GM12873 (cell line): Measurements from ENCODE around the gene POU6F2.

Experiments
- TF ChIP-seq, protein P1 (sequence below): IDR thresholded peaks from 2 replicates; pipeline ENCODE4 v1.5.1; 2012; ENCODE audit warnings: low read depth, mild to moderate bottlenecking, moderate library complexity, low read length, control low read depth; ENCODE audit not compliant: insufficient read depth; ENCODE audit errors: missing control alignments

The POU6F2 gene

GRCh38 chr7:39375047-39375873 is 397.6 kb downstream of the POU6F2 start:
- TF ChIP-seq, protein P1, sequence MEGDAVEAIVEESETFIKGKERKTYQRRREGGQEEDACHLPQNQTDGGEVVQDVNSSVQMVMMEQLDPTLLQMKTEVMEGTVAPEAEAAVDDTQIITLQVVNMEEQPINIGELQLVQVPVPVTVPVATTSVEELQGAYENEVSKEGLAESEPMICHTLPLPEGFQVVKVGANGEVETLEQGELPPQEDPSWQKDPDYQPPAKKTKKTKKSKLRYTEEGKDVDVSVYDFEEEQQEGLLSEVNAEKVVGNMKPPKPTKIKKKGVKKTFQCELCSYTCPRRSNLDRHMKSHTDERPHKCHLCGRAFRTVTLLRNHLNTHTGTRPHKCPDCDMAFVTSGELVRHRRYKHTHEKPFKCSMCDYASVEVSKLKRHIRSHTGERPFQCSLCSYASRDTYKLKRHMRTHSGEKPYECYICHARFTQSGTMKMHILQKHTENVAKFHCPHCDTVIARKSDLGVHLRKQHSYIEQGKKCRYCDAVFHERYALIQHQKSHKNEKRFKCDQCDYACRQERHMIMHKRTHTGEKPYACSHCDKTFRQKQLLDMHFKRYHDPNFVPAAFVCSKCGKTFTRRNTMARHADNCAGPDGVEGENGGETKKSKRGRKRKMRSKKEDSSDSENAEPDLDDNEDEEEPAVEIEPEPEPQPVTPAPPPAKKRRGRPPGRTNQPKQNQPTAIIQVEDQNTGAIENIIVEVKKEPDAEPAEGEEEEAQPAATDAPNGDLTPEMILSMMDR = no peak

DNA sequence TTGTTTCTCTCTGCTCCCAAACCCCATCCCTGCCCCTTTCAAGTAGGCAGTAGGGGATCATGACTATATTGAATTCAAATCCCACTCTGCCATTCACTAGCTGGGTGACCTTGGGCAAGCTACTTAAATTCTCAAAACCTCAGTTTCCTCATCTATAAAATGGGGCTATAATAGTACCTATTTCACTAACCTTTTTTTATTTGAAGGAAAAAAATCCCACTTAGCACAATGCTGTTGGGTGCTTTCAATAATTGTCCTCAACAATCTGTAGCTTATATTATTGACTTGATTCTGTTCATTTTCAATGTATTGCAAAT is 398.1 kb downstream of the POU6F2 start:
- TF ChIP-seq, protein P1 = no peak

DNA sequence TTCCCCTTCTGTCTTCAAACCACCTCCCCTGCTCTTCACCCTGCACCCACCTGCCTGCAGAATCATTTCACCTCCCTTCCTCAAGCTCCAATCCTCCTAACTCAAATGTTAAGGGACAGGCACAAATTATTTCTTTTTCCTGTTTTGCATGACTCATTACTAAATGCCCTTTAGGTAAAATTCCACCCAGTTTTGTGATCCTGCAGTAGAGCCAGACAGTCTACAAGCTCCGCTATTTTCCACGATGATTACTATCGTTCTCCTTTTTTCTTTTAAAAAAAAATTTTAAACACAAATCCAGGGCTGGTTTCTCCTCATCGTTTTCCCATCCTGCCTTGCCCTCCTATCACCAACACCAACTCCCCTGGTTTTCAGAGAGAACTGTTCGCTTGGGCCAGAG is 401.7 kb downstream of the POU6F2 start:
- TF ChIP-seq, protein P1 = no peak

GRCh38 chr7:39383136-39383535 is 405.4 kb downstream of the POU6F2 start:
- TF ChIP-seq, protein P1 = no peak

DNA sequence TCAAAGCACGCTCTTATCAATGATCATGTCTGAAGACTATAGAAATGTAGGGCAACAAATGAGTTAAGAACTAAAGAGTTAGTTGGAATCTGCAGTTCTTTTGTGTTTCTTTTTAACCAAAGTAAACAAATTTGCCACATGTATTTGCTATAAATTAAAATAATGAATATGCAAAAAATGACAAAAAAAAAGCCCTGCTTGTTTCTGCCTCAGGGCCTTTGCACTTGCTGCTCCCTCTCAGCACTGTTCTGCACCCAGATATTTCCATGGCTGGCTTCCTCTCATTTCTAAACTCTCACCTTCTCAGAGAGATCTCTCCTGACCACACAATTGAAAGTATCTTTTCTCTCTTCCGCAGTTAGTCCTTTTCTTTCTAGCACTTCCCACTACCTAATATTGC is 406.7 kb downstream of the POU6F2 start:
- TF ChIP-seq, protein P1 = no peak

GRCh38 chr7:39386718-39387117 is 409.0 kb downstream of the POU6F2 start:
- TF ChIP-seq, protein P1 = peak; percentile 4

- TF ChIP-seq, protein P1 = no peak
Measured at GRCh38 chr7:39392151-39392550, 414.4 kb downstream of the POU6F2 start.
